Ascending aorta (tissue), 2 donors: Measurements from ENCODE around the gene FABP1. TPM values are rescaled to one million over a fixed set of nuclear protein-coding genes. Genes with fewer than 3 reads are reported as not detected.

ENCODE experiments used
- DNase-seq, 2 donors: peaks; one replicate each; pipeline ENCODE4 v3.0.0-alpha.2; 2019; ENCODE audit warnings: low spot score in 2 of 2
- H3K27ac ChIP-seq, 2 donors: fragments of 200-600 bp; sonication (generic); one replicate each; pipeline ENCODE4 v1.5.1; 2016 to 2017; ENCODE audit warnings: mild to moderate bottlenecking in 1 of 2
- H3K27me3 ChIP-seq: fragments of 200-600 bp; sonication (generic); one replicate; pipeline ENCODE4 v1.5.1; 2017
- H3K36me3 ChIP-seq, 2 donors: fragments of 200-600 bp; sonication (generic); one replicate each; pipeline ENCODE4 v1.5.1; 2016
- H3K4me1 ChIP-seq, 2 donors: fragments of 200-600 bp; sonication (generic); one replicate each; pipeline ENCODE4 v1.5.1; 2016 to 2017; ENCODE audit warnings: mild to moderate bottlenecking in 1 of 2
- H3K4me3 ChIP-seq, 2 donors: fragments of 200-600 bp; sonication (generic); one replicate each; pipeline ENCODE4 v1.5.1; 2016 to 2017; ENCODE audit warnings: mild to moderate bottlenecking in 1 of 2
- H3K9me3 ChIP-seq, 2 donors: fragments of 200-600 bp; sonication (generic); one replicate each; pipeline ENCODE4 v1.5.1; 2016
- CTCF ChIP-seq, 3 experiments: fragments of 200-600 bp in 2 of 3; fragments of 450-650 bp in 1 of 3; sonication (generic) in 2 of 3; IDR thresholded peaks; one replicate each; pipeline ENCODE4 v1.5.1; 2016 to 2019; ENCODE audit warnings: antibody characterized with exemption in 3 of 3, mild to moderate bottlenecking in 1 of 3, moderate library complexity in 1 of 3
- intact Hi-C: fragments of 100-400 bp; cut with DNase I; formaldehyde crosslinking; loops from one replicate; pipeline ENCODE4 v1.15.1; 2023
- total RNA-seq: library from RNA; depleted of rRNA; stranded (reverse); fragments of >200 nt; gene quantifications from one replicate; pipeline ENCODE4 v1.1.0, GENCODE V29; 2016

The FABP1 gene
- total RNA-seq, 1 donor from 2014 or later = not detected

- Histone ChIP-seq H3K36me3 (no peaks in the 10 kb centered on the region), H3K4me1 (no peaks in the 10 kb centered on the region), H3K4me3 (no peak overlapping the region), H3K27ac (no peak overlapping the region), H3K9me3 (no peaks in the 10 kb centered on the region), H3K27me3 (no peaks in the 10 kb centered on the region)
- DNase-seq = no peak
- intact Hi-C loops = no loop called here
- TF ChIP-seq CTCF (IDR thresholded peaks at IDR 0.05) = no peak
Observed at GRCh38 chr2:88078643-88079172, 49.2 kb downstream of the FABP1 start.

GRCh38 chr2:88077080-88077479 lies 50.8 kb downstream of the FABP1 start:
- Histone ChIP-seq H3K27me3 (no peaks in the 10 kb centered on the region), H3K4me1 (no peaks in the 10 kb centered on the region), H3K4me3 (no peak overlapping the region), H3K27ac (no peak overlapping the region), H3K9me3 (no peaks in the 10 kb centered on the region), H3K36me3 (no peaks in the 10 kb centered on the region)
- no peak for TF ChIP-seq CTCF (IDR thresholded peaks at IDR 0.05)
- intact Hi-C loops = no loop called here
- no peak for DNase-seq

GRCh38 chr2:88074854-88075292 lies 53.0 kb downstream of the FABP1 start:
- H3K9me3 ChIP-seq = no peaks in the 10 kb centered on the region
- intact Hi-C loops = no loop called here
- H3K27ac ChIP-seq = no peak overlapping the region
- H3K36me3 ChIP-seq = no peaks in the 10 kb centered on the region
- no peaks in the 10 kb centered on the region for H3K27me3 ChIP-seq
- no peak overlapping the region for H3K4me3 ChIP-seq
- no peak for DNase-seq
- TF ChIP-seq CTCF (IDR thresholded peaks at IDR 0.05) = no peak
- H3K4me1 ChIP-seq = no peaks in the 10 kb centered on the region

GRCh38 chr2:88074150-88074549 lies 53.7 kb downstream of the FABP1 start:
- no peak for DNase-seq
- Histone ChIP-seq H3K27ac (no peak overlapping the region), H3K27me3 (no peaks in the 10 kb centered on the region), H3K9me3 (no peaks in the 10 kb centered on the region), H3K4me3 (no peak overlapping the region), H3K4me1 (no peaks in the 10 kb centered on the region), H3K36me3 (no peaks in the 10 kb centered on the region)
- intact Hi-C loops = no loop called here
- no peak for TF ChIP-seq CTCF (IDR thresholded peaks at IDR 0.05)

Other genes starting within 250 kb of the FABP1 start
- not detected for gene RNU2-63P, start 111.5 kb downstream of the FABP1 start, total RNA-seq
- gene KRCC1, start 72.3 kb downstream of the FABP1 start, total RNA-seq = 3.1 TPM
- not detected for gene SMYD1, start 60.2 kb downstream of the FABP1 start, total RNA-seq
- 13.8 TPM for gene THNSL2, start 42.3 kb upstream of the FABP1 start, total RNA-seq